HepG2 (cell line): ENCODE results near the gene MRPS21. TPM values are rescaled to one million over a fixed set of nuclear protein-coding genes. Genes with fewer than 3 reads are reported as not detected.

Source experiments
- ATAC-seq: fragments of 200-7000 bp; cut with Tn5 transposase; 3 replicates; pipeline ENCODE4 v1.9.1; 2020; ENCODE audit warnings: mild to moderate bottlenecking, moderate library complexity
- BruUV-seq: library from RNA; stranded (reverse); fragments of 400-500 nt; replicated peaks from 2 replicates; lab custom pipeline; 2021; lab: Mats Ljungman, UMichigan
- CTCF ChIA-PET: fragments of 300-600 bp; formaldehyde crosslinking; extraction: SDS; loops from one replicate; lab custom pipeline; 2021; ENCODE audit warnings: low total read pairs, inconsistent platforms, low intra/inter-chr PET ratio; lab: Yijun Ruan, JAX
- POLR2A ChIA-PET: fragments of 350-600 bp; sonication (Branson Sonifier 250); formaldehyde crosslinking; loops from one replicate; lab custom pipeline; 2020; ENCODE audit warnings: antibody characterized with exemption, inconsistent platforms; lab: Yijun Ruan, JAX
- DNase-seq: peaks from one replicate; pipeline ENCODE4 v3.0.0-alpha.2; 2015; ENCODE audit warnings: low spot score
- FAIRE-seq: peaks from 3 replicates; lab custom pipeline; 2011; peaks lifted over from hg19 to GRCh38; lab: Jason Lieb, UNC
- H2AFZ ChIP-seq: one replicate; pipeline ENCODE4 v1.6.1; 2011; ENCODE audit warnings: low read length, inconsistent platforms
- H3K27ac ChIP-seq: fragments of 300-600 bp; 3 replicates; pipeline ENCODE4 v1.8.0; 2011; ENCODE audit warnings: mixed run types, mild to moderate bottlenecking, mixed read lengths, low read length, inconsistent platforms; ENCODE audit not compliant: insufficient read depth; ENCODE audit errors: extremely low read length
- H3K27me3 ChIP-seq, 2 experiments: fragments of 200-600 bp in 1 of 2; 2 replicates in 1 of 2; 3 replicates in 1 of 2; pipeline versions ENCODE4 v1.6.0 to v1.8.0; 2011; ENCODE audit warnings: low read length in 2 of 2, mild to moderate bottlenecking in 2 of 2, moderate library complexity in 2 of 2, inconsistent platforms in 1 of 2; ENCODE audit not compliant: insufficient read depth in 2 of 2, control insufficient read depth in 1 of 2
- H3K36me3 ChIP-seq, 2 experiments: fragments of 200-600 bp in 1 of 2; replicated peaks in 1 of 2; 2 replicates in 1 of 2; 3 replicates in 1 of 2; pipeline versions ENCODE4 v1.5.1 to v1.8.0; 2011; ENCODE audit warnings: low read length in 2 of 2, inconsistent platforms in 1 of 2; ENCODE audit not compliant: insufficient read depth in 2 of 2, control insufficient read depth in 1 of 2
- H3K4me1 ChIP-seq: 2 replicates; pipeline ENCODE4 v1.5.1; 2012; ENCODE audit warnings: low read length, inconsistent platforms; ENCODE audit not compliant: insufficient read depth
- H3K4me2 ChIP-seq: 2 replicates; pipeline ENCODE4 v1.6.0; 2011; ENCODE audit warnings: low read depth, low read length, inconsistent platforms
- H3K4me3 ChIP-seq, 3 experiments: fragments of 200-600 bp in 1 of 3; sonication (generic), shearing (Covaris generic) in 1 of 3; replicated peaks in 1 of 3; 2 replicates each; pipeline ENCODE4 v1.5.1; 2011 to 2016; ENCODE audit warnings: low read length in 3 of 3, inconsistent platforms in 2 of 3, low read depth in 2 of 3, mild to moderate bottlenecking in 2 of 3, control low read depth in 1 of 3, mixed read lengths in 1 of 3; ENCODE audit not compliant: insufficient read depth in 1 of 3
- H3K79me2 ChIP-seq: one replicate; pipeline ENCODE4 v1.6.1; 2011; ENCODE audit warnings: low read length, inconsistent platforms; ENCODE audit not compliant: insufficient read depth
- H3K9ac ChIP-seq: 2 replicates; pipeline ENCODE4 v1.6.0; 2011; ENCODE audit warnings: mild to moderate bottlenecking, low read depth, low read length, inconsistent platforms; ENCODE audit not compliant: insufficient read depth
- H3K9me3 ChIP-seq: 2 replicates; pipeline ENCODE4 v1.5.1; 2012; ENCODE audit warnings: mild to moderate bottlenecking, low read length
- H4K20me1 ChIP-seq: 2 replicates; pipeline ENCODE4 v1.6.0; 2011; ENCODE audit warnings: inconsistent platforms, mild to moderate bottlenecking, low read length, moderate library complexity; ENCODE audit not compliant: insufficient read depth
- CEBPB ChIP-seq: IDR thresholded peaks from 2 replicates; pipeline ENCODE4 v1.6.1; 2011; ENCODE audit warnings: low read depth, low read length, improper control_type of control experiment, borderline replicate concordance
- HMGXB3 ChIP-seq: sonication (generic); formaldehyde crosslinking; IDR thresholded peaks from 2 replicates; pipeline ENCODE4 v1.4.0; 2020; ENCODE audit warnings: missing genetic modification reagents, borderline replicate concordance
- HNF4A ChIP-seq: sonication (generic); formaldehyde crosslinking; IDR thresholded peaks from 2 replicates; pipeline ENCODE4 v1.4.0; 2020; ENCODE audit warnings: missing genetic modification reagents
- KLF6 ChIP-seq: IDR thresholded peaks from 2 replicates; pipeline ENCODE4 v1.8.0; 2016; ENCODE audit warnings: missing biosample characterization, missing genetic modification reagents
- TCF12 ChIP-seq, 2 experiments: fragments of 450-650 bp in 1 of 2; sonication (generic) in 1 of 2; formaldehyde crosslinking in 1 of 2; IDR thresholded peaks; 2 replicates each; pipeline versions ENCODE4 v1.6.1 to v1.8.0; 2017 to 2022; ENCODE audit warnings: antibody characterized with exemption in 1 of 2, mild to moderate bottlenecking in 1 of 2, missing genetic modification reagents in 1 of 2, moderate library complexity in 1 of 2
- WIZ ChIP-seq: sonication (generic); formaldehyde crosslinking; IDR thresholded peaks from 2 replicates; pipeline ENCODE4 v1.5.1; 2020; ENCODE audit warnings: mild to moderate bottlenecking, missing genetic modification reagents
- ZNF589 ChIP-seq: sonication (generic); formaldehyde crosslinking; conservative IDR thresholded peaks from 2 replicates; pipeline ENCODE4 v1.8.0; 2022; ENCODE audit warnings: mild to moderate bottlenecking, moderate library complexity, missing genetic modification reagents
- ZNF777 ChIP-seq: sonication (generic); formaldehyde crosslinking; IDR thresholded peaks from 2 replicates; pipeline ENCODE4 v1.4.0; 2020; ENCODE audit warnings: missing genetic modification reagents
- WGBS: methylation state at CpG from one replicate; pipeline ENCODE4 v1.1.6; 2017; ENCODE audit warnings: low lambda C conversion rate; 5-methylcytosine and 5-hydroxymethylcytosine counted together
- in situ Hi-C: cut with HindIII; loops from 2 replicates; pipeline ENCODE4 v1.10.0; 2017; ENCODE audit warnings: low pct_unique_long_range_greater_than_20kb; ENCODE audit not compliant: extremely low pct_ligation_motif_present
- intact Hi-C: fragments of 100-400 bp; cut with micrococcal nuclease; formaldehyde crosslinking; loops from one replicate; pipeline ENCODE4 v1.10.0; 2022; ENCODE audit not compliant: unreplicated experiment
- polyA plus RNA-seq, 8 experiments: library from polyadenylated mRNA; depleted of rRNA in 3 of 8; stranded (reverse) in 7 of 8; unstranded in 1 of 8; fragments of >200 nt; fragmentation: Illumina TruSeq in 4 of 8; extraction: Trizol in 4 of 8; gene quantifications; 2 replicates each; pipeline versions ENCODE4 v1.2.1 to v1.2.3, GENCODE V29; 2011 to 2016; ENCODE audit warnings: low read depth in 4 of 8, missing spikeins in 1 of 8, mixed read lengths in 1 of 8; ENCODE audit not compliant: insufficient read depth in 1 of 8
- total RNA-seq, 5 experiments: library from RNA; depleted of rRNA; stranded (reverse); fragments of >200 nt; fragmentation: Illumina TruSeq; extraction: Trizol; gene quantifications; 2 replicates each; pipeline ENCODE4 v1.2.3, GENCODE V29; 2016; ENCODE audit warnings: low read depth in 1 of 5

Gene MRPS21
- total and polyA plus RNA-seq, 2 of the 13 experiments (the other 11 are each of a cell fraction or from before 2014, with no cell fraction given), result 59.4 to 64.2 TPM

- no TSS peak for BruUV-seq
- ATAC-seq, result no peak
Observed at GRCh38 chr1:150322310-150322709, 28.6 kb downstream of the MRPS21 start.

More at GRCh38 chr1:150322310-150322709, 28.6 kb downstream of the MRPS21 start:
- Histone ChIP-seq H3K4me2 (peak overlapping the region; percentile 78), H3K4me1 (peaks cover 20% of the 10 kb centered on the region), H3K27me3 (no peaks in the 10 kb centered on the region; a peak in 1 of 5 replicates), H3K4me3 (peak overlapping the region; percentile 83 to 92 (median 85); a peak in 5 of 6 replicates), H3K9ac (peak overlapping the region; percentile 93), H4K20me1 (no peaks in the 10 kb centered on the region), H2AFZ (no peak overlapping the region), H3K27ac (peak overlapping the region; percentile 84), H3K36me3 (peaks cover 12 to 25% of the 10 kb centered on the region in 2 experiments), H3K9me3 (no peaks in the 10 kb centered on the region), H3K79me2 (peaks cover 32% of the 10 kb centered on the region)
- TF ChIP-seq ZNF777 (CRISPR knock-in tag) (0 out of 2 replicates have a peak, but pooled peaks have one; percentile 21), TCF12 (IDR thresholded peaks at IDR 0.05) (no peak), TCF12 (CRISPR knock-in tag; IDR thresholded peaks at IDR 0.05) (no peak), ZNF589 (no peak), HMGXB3 (CRISPR knock-in tag) (no peak), CEBPB (peak; percentile 80), KLF6 (CRISPR knock-in tag) (no peak), HNF4A (CRISPR knock-in tag) (no peak), WIZ (CRISPR knock-in tag) (no peak)
- peak; percentile 23 for DNase-seq
- ChIA-PET POLR2A (interaction anchor here (2.9 to 3.0 kb wide), 2 partner anchors 42 to 53 kb away, joined by 13 to 25 read pairs; partner anchors contain the start of genes APH1A and RPRD2), CTCF (no interaction called here)
- no peak for FAIRE-seq
- intact Hi-C loops, result loop anchor here (10.0 kb wide), 1 partner anchor 82 kb away; no protein-coding TSS in a partner anchor
- WGBS, result 76% methylated on average over 3 of the region's 3 CpGs
- in situ Hi-C loops, result no loop called here
